KMS-11 (cell line): ENCODE measurements around the gene TCL1A.

Experiments
- H2AFZ ChIP-seq: fragments of 200-600 bp; sonication (generic); 2 replicates; pipeline ENCODE4 v1.6.1; 2016; ENCODE audit warnings: antibody characterized with exemption, mixed run types, low read depth
- H3K27ac ChIP-seq: fragments of 200-600 bp; sonication (generic); 2 replicates; pipeline ENCODE4 v1.6.1; 2016; ENCODE audit warnings: mild to moderate bottlenecking, mixed run types
- H3K27me3 ChIP-seq: fragments of 200-600 bp; sonication (generic); 2 replicates; pipeline ENCODE4 v1.6.1; 2017; ENCODE audit warnings: mild to moderate bottlenecking, low read depth, mixed run types, moderate library complexity; ENCODE audit not compliant: insufficient read depth
- H3K36me3 ChIP-seq: fragments of 200-600 bp; sonication (generic); 2 replicates; pipeline ENCODE4 v1.6.1; 2017; ENCODE audit warnings: mild to moderate bottlenecking, mixed run types; ENCODE audit not compliant: insufficient read depth
- H3K4me1 ChIP-seq: fragments of 200-600 bp; sonication (generic); 2 replicates; pipeline ENCODE4 v1.6.1; 2016; ENCODE audit warnings: mild to moderate bottlenecking, low read depth, mixed run types; ENCODE audit not compliant: poor library complexity, severe bottlenecking
- H3K4me2 ChIP-seq: fragments of 200-600 bp; sonication (generic); 2 replicates; pipeline ENCODE4 v1.7.0; 2016; ENCODE audit warnings: mild to moderate bottlenecking, mixed run types
- H3K4me3 ChIP-seq: fragments of 200-600 bp; sonication (generic); IDR thresholded peaks from 2 replicates; pipeline ENCODE4 v1.6.1; 2017; ENCODE audit warnings: low read depth, low read length, mixed read lengths; ENCODE audit not compliant: insufficient read depth
- H3K79me2 ChIP-seq: fragments of 200-600 bp; sonication (generic); 2 replicates; pipeline ENCODE4 v1.6.1; 2016; ENCODE audit warnings: low read depth, mixed run types; ENCODE audit not compliant: insufficient read depth
- H3K9ac ChIP-seq: fragments of 200-600 bp; sonication (generic); 2 replicates; pipeline ENCODE4 v1.6.1; 2016; ENCODE audit warnings: mild to moderate bottlenecking, mixed run types
- H4K20me1 ChIP-seq: fragments of 200-600 bp; sonication (generic); 2 replicates; pipeline ENCODE4 v1.6.1; 2016; ENCODE audit warnings: mild to moderate bottlenecking, mixed run types; ENCODE audit not compliant: insufficient read depth
- CTCF ChIP-seq: fragments of 200-600 bp; sonication (generic); conservative IDR thresholded peaks from 2 replicates; pipeline ENCODE4 v1.6.1; 2017; ENCODE audit warnings: low read depth, mild to moderate bottlenecking, antibody characterized with exemption, low read length, moderate library complexity, mixed read lengths

TCL1A gene

GRCh38 chr14:95758331-95758730, 44.4 kb upstream of the TCL1A start:
- no peaks in the 10 kb centered on the region for H3K79me2 ChIP-seq
- H3K4me1 ChIP-seq = no peaks in the 10 kb centered on the region
- no peak overlapping the region for H3K27ac ChIP-seq
- no peak overlapping the region for H3K4me2 ChIP-seq
- no peak for TF ChIP-seq CTCF
- H2AFZ ChIP-seq = no peak overlapping the region
- no peaks in the 10 kb centered on the region for H3K27me3 ChIP-seq
- H4K20me1 ChIP-seq = no peaks in the 10 kb centered on the region
- no peak overlapping the region for H3K9ac ChIP-seq
- H3K4me3 ChIP-seq = no peak overlapping the region
- H3K36me3 ChIP-seq = no peaks in the 10 kb centered on the region

- H3K36me3 ChIP-seq = no peaks in the 10 kb centered on the region
- H3K4me1 ChIP-seq = no peaks in the 10 kb centered on the region
- H3K9ac ChIP-seq = no peak overlapping the region
- no peaks in the 10 kb centered on the region for H3K27me3 ChIP-seq
- H3K4me2 ChIP-seq = no peak overlapping the region
- H4K20me1 ChIP-seq = no peaks in the 10 kb centered on the region
- no peaks in the 10 kb centered on the region for H3K79me2 ChIP-seq
- H3K27ac ChIP-seq = no peak overlapping the region
- H2AFZ ChIP-seq = no peak overlapping the region
- no peak overlapping the region for H3K4me3 ChIP-seq
- TF ChIP-seq CTCF = no peak
These were observed 42.8 kb upstream of the TCL1A start for GRCh38 chr14:95756751-95757150.

- no peaks in the 10 kb centered on the region for H3K4me1 ChIP-seq
- H3K27me3 ChIP-seq = no peaks in the 10 kb centered on the region
- H2AFZ ChIP-seq = no peak overlapping the region
- H3K4me3 ChIP-seq = no peak overlapping the region
- no peaks in the 10 kb centered on the region for H3K36me3 ChIP-seq
- H3K4me2 ChIP-seq = no peak overlapping the region
- TF ChIP-seq CTCF = no peak
- H4K20me1 ChIP-seq = no peaks in the 10 kb centered on the region
- H3K9ac ChIP-seq = no peak overlapping the region
- H3K27ac ChIP-seq = no peak overlapping the region
- H3K79me2 ChIP-seq = no peaks in the 10 kb centered on the region
These were observed 42.2 kb upstream of the TCL1A start for GRCh38 chr14:95756127-95756526.

GRCh38 chr14:95741781-95742180, 27.9 kb upstream of the TCL1A start:
- no peak for TF ChIP-seq CTCF
- no peaks in the 10 kb centered on the region for H3K4me1 ChIP-seq
- no peak overlapping the region for H2AFZ ChIP-seq

More at GRCh38 chr14:95741781-95742180, 27.9 kb upstream of the TCL1A start:
- H4K20me1 ChIP-seq = no peaks in the 10 kb centered on the region
- no peaks in the 10 kb centered on the region for H3K36me3 ChIP-seq
- no peak overlapping the region for H3K4me3 ChIP-seq
- H3K79me2 ChIP-seq = no peaks in the 10 kb centered on the region
- H3K9ac ChIP-seq = no peak overlapping the region
- no peak overlapping the region for H3K27ac ChIP-seq
- no peak overlapping the region for H3K4me2 ChIP-seq
- H3K27me3 ChIP-seq = no peaks in the 10 kb centered on the region
